ENCODE data around the gene TRPM8. TPM values are rescaled to one million over a fixed set of nuclear protein-coding genes. Genes with fewer than 3 reads are reported as not detected.

TRPM8 gene
- total and polyA plus RNA-seq, 2 experiments from 2014 or later, result 0.16 to 0.33 TPM

DNA sequence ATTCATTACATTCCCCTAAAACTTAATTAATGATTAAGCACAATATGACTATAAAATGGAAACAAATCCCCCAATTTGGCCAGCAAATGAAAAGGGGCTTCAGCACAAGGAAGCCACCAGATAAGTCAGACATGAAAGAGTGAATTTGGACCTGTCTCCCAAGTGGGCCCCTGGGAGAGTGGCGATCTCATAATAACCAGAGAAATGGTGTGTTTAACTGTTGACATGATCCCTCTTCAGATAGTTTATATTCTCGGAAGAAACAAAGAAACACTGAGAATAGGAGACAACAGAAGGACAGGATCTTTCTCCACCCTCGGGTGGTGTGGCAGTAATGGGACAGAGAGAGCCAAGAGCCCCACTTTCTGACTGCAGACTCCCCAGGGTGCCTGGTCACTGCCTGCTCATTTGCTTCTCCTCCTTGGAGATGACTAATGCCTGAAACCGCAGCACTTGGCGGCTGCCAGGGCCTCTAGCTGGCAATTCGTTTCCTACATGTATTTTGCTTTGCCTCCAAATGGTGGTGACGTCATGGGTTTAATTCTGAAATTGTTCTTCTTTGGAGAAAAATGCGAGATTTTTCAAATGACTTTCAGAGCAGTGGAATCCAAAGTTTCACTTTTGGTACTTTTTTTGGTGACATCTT lies 86.9 kb downstream of the TRPM8 start:
- H3K27me3 ChIP-seq, result peaks cover 15% of the 10 kb centered on the region
- no peaks in the 10 kb centered on the region for H3K36me3 ChIP-seq (replicated peaks; ENCODE audit: insufficient read depth, low read depth)
- H2AFZ ChIP-seq, result no peak overlapping the region
- WGBS (ENCODE audit: low lambda C conversion rate, missing lambda C conversion rate), result 73% methylated on average over 8 of the region's 8 CpGs
- TF ChIP-seq EZH2phosphoT487 (IDR thresholded peaks at IDR 0.05; ENCODE audit: low read depth, severe bottlenecking, unreplicated experiment), result no peak
- no peak overlapping the region for H3K4me2 ChIP-seq
- H4K20me1 ChIP-seq (ENCODE audit: insufficient read depth, poor library complexity, severe bottlenecking), result no peaks in the 10 kb centered on the region
- DNase-seq (ENCODE audit: low spot score), result no peak
- no peaks in the 10 kb centered on the region for H3K79me2 ChIP-seq
- H3K9me2 ChIP-seq (replicated peaks; ENCODE audit: insufficient read depth), result no peaks in the 10 kb centered on the region
- no peaks in the 10 kb centered on the region for H3K4me1 ChIP-seq (ENCODE audit: insufficient read depth)
- no peaks in the 10 kb centered on the region for H3K9me3 ChIP-seq (ENCODE audit: low read depth)
- no peak overlapping the region for H3K4me3 ChIP-seq
- H3K27ac ChIP-seq, result no peak overlapping the region

DNA sequence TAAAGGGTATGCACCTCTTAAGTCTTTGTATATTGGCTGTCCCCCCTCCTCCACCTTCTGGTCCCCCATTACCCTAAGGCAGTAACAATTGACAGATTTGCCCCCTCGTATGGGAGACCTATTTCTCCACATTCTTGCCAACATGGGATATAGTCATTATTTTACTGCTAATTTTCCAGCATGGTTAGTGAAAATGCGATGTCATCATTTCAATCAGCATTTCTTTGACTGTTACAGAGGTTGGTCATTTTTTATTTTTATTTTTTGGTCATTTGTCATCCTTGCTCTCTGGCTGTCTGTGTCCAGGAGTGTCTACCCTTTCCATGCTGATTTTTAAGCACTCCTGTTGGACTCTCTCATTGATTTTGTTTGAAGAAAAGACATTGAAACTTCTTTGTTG lies 88.0 kb downstream of the TRPM8 start:
- TF ChIP-seq EZH2phosphoT487 (IDR thresholded peaks at IDR 0.05; ENCODE audit: low read depth, severe bottlenecking, unreplicated experiment) (no peak), EZH2 (IDR thresholded peaks at IDR 0.05; ENCODE audit: borderline replicate concordance) (no peak)
- TF ChIP-seq, protein P1, sequence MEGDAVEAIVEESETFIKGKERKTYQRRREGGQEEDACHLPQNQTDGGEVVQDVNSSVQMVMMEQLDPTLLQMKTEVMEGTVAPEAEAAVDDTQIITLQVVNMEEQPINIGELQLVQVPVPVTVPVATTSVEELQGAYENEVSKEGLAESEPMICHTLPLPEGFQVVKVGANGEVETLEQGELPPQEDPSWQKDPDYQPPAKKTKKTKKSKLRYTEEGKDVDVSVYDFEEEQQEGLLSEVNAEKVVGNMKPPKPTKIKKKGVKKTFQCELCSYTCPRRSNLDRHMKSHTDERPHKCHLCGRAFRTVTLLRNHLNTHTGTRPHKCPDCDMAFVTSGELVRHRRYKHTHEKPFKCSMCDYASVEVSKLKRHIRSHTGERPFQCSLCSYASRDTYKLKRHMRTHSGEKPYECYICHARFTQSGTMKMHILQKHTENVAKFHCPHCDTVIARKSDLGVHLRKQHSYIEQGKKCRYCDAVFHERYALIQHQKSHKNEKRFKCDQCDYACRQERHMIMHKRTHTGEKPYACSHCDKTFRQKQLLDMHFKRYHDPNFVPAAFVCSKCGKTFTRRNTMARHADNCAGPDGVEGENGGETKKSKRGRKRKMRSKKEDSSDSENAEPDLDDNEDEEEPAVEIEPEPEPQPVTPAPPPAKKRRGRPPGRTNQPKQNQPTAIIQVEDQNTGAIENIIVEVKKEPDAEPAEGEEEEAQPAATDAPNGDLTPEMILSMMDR (IDR thresholded peaks at IDR 0.05; ENCODE audit: poor library complexity), result no peak
- Histone ChIP-seq H3K79me2 (no peaks in the 10 kb centered on the region), H3K4me1 (ENCODE audit: insufficient read depth) (no peaks in the 10 kb centered on the region), H3K27ac (no peak overlapping the region), H4K20me1 (ENCODE audit: insufficient read depth, poor library complexity, severe bottlenecking) (no peaks in the 10 kb centered on the region), H3K4me2 (no peak overlapping the region), H2AFZ (no peak overlapping the region), H3K27me3 (peaks cover 15% of the 10 kb centered on the region), H3K9me2 (replicated peaks; ENCODE audit: insufficient read depth) (no peaks in the 10 kb centered on the region), H3K9me3 (ENCODE audit: low read depth) (no peaks in the 10 kb centered on the region), H3K36me3 (replicated peaks; ENCODE audit: insufficient read depth, low read depth) (no peaks in the 10 kb centered on the region), H3K4me3 (no peak overlapping the region)
- DNase-seq (ENCODE audit: low spot score), result no peak
- WGBS (ENCODE audit: low lambda C conversion rate, missing lambda C conversion rate), result 90% methylated on average over 2 of the region's 2 CpGs

DNA sequence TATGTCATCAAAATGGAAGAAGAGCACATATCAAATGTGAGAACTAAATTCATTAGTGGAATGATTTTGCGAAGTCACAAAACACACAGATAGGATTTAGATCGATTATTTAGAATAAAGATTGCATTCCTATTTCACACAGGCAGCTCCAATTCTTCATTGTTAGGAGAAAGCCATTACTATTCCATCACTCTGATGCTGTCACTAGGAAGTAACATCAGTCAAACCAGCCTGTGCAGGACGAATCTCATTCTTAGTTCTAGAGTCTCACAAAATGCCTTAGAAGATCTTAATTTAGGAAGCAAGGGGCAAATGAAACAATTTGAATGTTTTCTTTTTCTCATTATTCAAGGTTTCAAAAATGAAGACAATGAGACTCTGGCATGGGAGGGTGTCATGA lies 89.3 kb downstream of the TRPM8 start:
- Histone ChIP-seq H3K4me2 (no peak overlapping the region), H3K4me1 (ENCODE audit: insufficient read depth) (no peaks in the 10 kb centered on the region), H3K36me3 (replicated peaks; ENCODE audit: insufficient read depth, low read depth) (no peaks in the 10 kb centered on the region), H3K9me2 (replicated peaks; ENCODE audit: insufficient read depth) (no peaks in the 10 kb centered on the region), H3K27ac (no peak overlapping the region), H4K20me1 (ENCODE audit: insufficient read depth, poor library complexity, severe bottlenecking) (no peaks in the 10 kb centered on the region), H3K9me3 (ENCODE audit: low read depth) (no peaks in the 10 kb centered on the region), H2AFZ (no peak overlapping the region), H3K27me3 (peaks cover 15% of the 10 kb centered on the region), H3K4me3 (no peak overlapping the region), H3K79me2 (no peaks in the 10 kb centered on the region)
- TF ChIP-seq, protein P1 (IDR thresholded peaks at IDR 0.05; ENCODE audit: poor library complexity), result no peak
- TF ChIP-seq EZH2 (IDR thresholded peaks at IDR 0.05; ENCODE audit: borderline replicate concordance), result no peak
- no peak for TF ChIP-seq EZH2phosphoT487 (IDR thresholded peaks at IDR 0.05; ENCODE audit: low read depth, severe bottlenecking, unreplicated experiment)
- DNase-seq (ENCODE audit: low spot score), result no peak
- WGBS (ENCODE audit: low lambda C conversion rate, missing lambda C conversion rate), result 87% methylated on average over 3 of the region's 3 CpGs

DNA sequence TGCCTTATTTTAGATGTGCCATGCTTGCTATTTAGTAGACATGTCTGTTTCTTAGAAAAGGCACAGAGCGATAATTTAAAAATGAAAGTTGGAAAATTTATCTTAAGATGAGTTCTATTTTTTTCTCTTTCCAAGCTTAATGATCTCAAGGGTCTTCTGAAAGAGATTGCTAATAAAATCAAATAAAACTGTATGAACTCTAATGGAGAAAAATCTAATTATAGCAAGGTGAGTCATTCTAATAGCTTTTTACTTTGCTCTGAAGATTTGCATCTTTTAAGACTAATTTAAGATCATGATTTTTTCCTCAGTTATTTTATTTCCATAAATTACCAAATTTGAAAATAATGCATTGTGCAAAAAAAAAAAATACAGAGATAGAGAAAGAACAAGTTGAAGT lies 97.3 kb downstream of the TRPM8 start:
- H3K4me1 ChIP-seq (ENCODE audit: insufficient read depth), result no peaks in the 10 kb centered on the region
- H3K9me2 ChIP-seq (replicated peaks; ENCODE audit: insufficient read depth), result no peaks in the 10 kb centered on the region
- H3K27me3 ChIP-seq, result no peaks in the 10 kb centered on the region
- no peaks in the 10 kb centered on the region for H3K9me3 ChIP-seq (ENCODE audit: low read depth)
- no peaks in the 10 kb centered on the region for H4K20me1 ChIP-seq (ENCODE audit: insufficient read depth, poor library complexity, severe bottlenecking)
- no peak overlapping the region for H3K4me3 ChIP-seq
- H2AFZ ChIP-seq, result no peak overlapping the region
- no peaks in the 10 kb centered on the region for H3K36me3 ChIP-seq (replicated peaks; ENCODE audit: insufficient read depth, low read depth)
- no peak overlapping the region for H3K4me2 ChIP-seq
- 100% methylated on average over 1 of the region's 1 CpG for WGBS (ENCODE audit: low lambda C conversion rate, missing lambda C conversion rate)
- TF ChIP-seq EZH2phosphoT487 (IDR thresholded peaks at IDR 0.05; ENCODE audit: low read depth, severe bottlenecking, unreplicated experiment) (no peak), EZH2 (IDR thresholded peaks at IDR 0.05; ENCODE audit: borderline replicate concordance) (no peak)
- TF ChIP-seq, protein P1 (IDR thresholded peaks at IDR 0.05; ENCODE audit: poor library complexity), result no peak
- no peak overlapping the region for H3K27ac ChIP-seq
- H3K79me2 ChIP-seq, result no peaks in the 10 kb centered on the region
- DNase-seq (ENCODE audit: low spot score), result no peak
